Stimulated activated CD8-positive, alpha-beta memory T cell treated with anti-CD3 and anti-CD28 coated beads, Interleukin-4, amount 100 ng/mL, for 24 hours (primary cell): ENCODE measurements around the gene RPL23.
A peak's percentile ranks its signal among the peaks of the same experiment; 100 is the strongest.
"Not testable (repeated sequence)": the region's sequence is repeated elsewhere in the genome, so short reads cannot be mapped to it uniquely, and the experiment has no call there.

Experiments used
- DNase-seq: peaks from one replicate; pipeline ENCODE4 v3.0.0-alpha.2; 2020; ENCODE audit warnings: low read depth

Gene RPL23

GRCh38 chr17:38867179-38867967 lies 13.9 kb upstream of the RPL23 start:
- peak; percentile 56 for DNase-seq

- no peak for DNase-seq
These were observed 11.3 kb upstream of the RPL23 start for GRCh38 chr17:38864636-38865398.

GRCh38 chr17:38861399-38861843 lies 7.9 kb upstream of the RPL23 start:
- no peak for DNase-seq

GRCh38 chr17:38857271-38857670 lies 3.8 kb upstream of the RPL23 start:
- DNase-seq = no peak

- not testable (repeated sequence) for DNase-seq
These were observed 1.7 kb upstream of the RPL23 start for GRCh38 chr17:38855101-38855714.

- DNase-seq = no peak
These were observed 690 bp downstream of the RPL23 start for GRCh38 chr17:38852771-38853291.

- DNase-seq = no peak
These were observed 2.1 kb downstream of the RPL23 start for GRCh38 chr17:38851434-38851833.

GRCh38 chr17:38850374-38850773 lies 3.1 kb downstream of the RPL23 start:
- no peak for DNase-seq

- no peak for DNase-seq
These were observed 4.4 kb downstream of the RPL23 start for GRCh38 chr17:38848939-38849605.

- no peak for DNase-seq
These were observed 5.0 kb downstream of the RPL23 start for GRCh38 chr17:38848557-38848891.

- DNase-seq = no peak
These were observed 9.2 kb downstream of the RPL23 start for GRCh38 chr17:38844261-38844757.

- DNase-seq = no peak
These were observed 27.7 kb downstream of the RPL23 start for GRCh38 chr17:38825762-38826247.

- peak; percentile 87 for DNase-seq
These were observed 28.4 kb downstream of the RPL23 start, which contains the start of gene CWC25 for GRCh38 chr17:38824899-38825761. CWC25 (minus strand) TSS chr17:38825321; CDS start chr17:38825183, 138 bp downstream.

GRCh38 chr17:38815576-38816193 lies 37.8 kb downstream of the RPL23 start:
- DNase-seq = no peak

- DNase-seq = no peak
These were observed 43.7 kb downstream of the RPL23 start for GRCh38 chr17:38809828-38810227.

GRCh38 chr17:38800237-38800760 lies 53.2 kb downstream of the RPL23 start:
- no peak for DNase-seq

- peak; percentile 81 for DNase-seq
These were observed 53.9 kb downstream of the RPL23 start, which contains the start of gene PIP4K2B for GRCh38 chr17:38799501-38800236. PIP4K2B (minus strand) TSS chr17:38799556; CDS start chr17:38799424, 132 bp downstream.

- peak; percentile 29 for DNase-seq
These were observed 54.7 kb downstream of the RPL23 start for GRCh38 chr17:38798614-38799500.
